IPS DF 6.9 (cell line): Measurements from ENCODE around the gene TTC13.

Experiments
- DNase-seq: peaks from one replicate; pipeline ENCODE4 v3.0.0-alpha.2; 2013; ENCODE audit warnings: low read depth, low spot score
- H3K27ac ChIP-seq: one replicate; pipeline ENCODE4 v1.5.1; 2013; ENCODE audit warnings: low read length, control low read depth
- H3K27me3 ChIP-seq: 2 replicates; pipeline ENCODE4 v1.6.1; 2013; ENCODE audit warnings: mild to moderate bottlenecking, low read length; ENCODE audit not compliant: control insufficient read depth, insufficient read depth
- H3K36me3 ChIP-seq: 2 replicates; pipeline ENCODE4 v1.6.1; 2013; ENCODE audit warnings: low read length; ENCODE audit not compliant: control insufficient read depth, insufficient read depth
- H3K4me1 ChIP-seq: 2 replicates; pipeline ENCODE4 v1.6.1; 2013; ENCODE audit warnings: low read length; ENCODE audit not compliant: control insufficient read depth, insufficient read depth
- H3K4me3 ChIP-seq: 2 replicates; pipeline ENCODE4 v1.5.1; 2013; ENCODE audit warnings: mild to moderate bottlenecking, low read length
- H3K9me3 ChIP-seq: 2 replicates; pipeline ENCODE4 v1.6.1; 2013; ENCODE audit warnings: low read length, inconsistent platforms; ENCODE audit not compliant: control insufficient read depth, insufficient read depth
- WGBS: extraction: QIAGEN DNeasy Blood & Tissue Kit; methylation state at CpG from one replicate; pipeline ENCODE4 v1.1.7; 2013; ENCODE audit warnings: mixed read lengths, missing lambda C conversion rate; ENCODE audit not compliant: insufficient read length, insufficient coverage; 5-methylcytosine and 5-hydroxymethylcytosine counted together

The TTC13 gene

DNA sequence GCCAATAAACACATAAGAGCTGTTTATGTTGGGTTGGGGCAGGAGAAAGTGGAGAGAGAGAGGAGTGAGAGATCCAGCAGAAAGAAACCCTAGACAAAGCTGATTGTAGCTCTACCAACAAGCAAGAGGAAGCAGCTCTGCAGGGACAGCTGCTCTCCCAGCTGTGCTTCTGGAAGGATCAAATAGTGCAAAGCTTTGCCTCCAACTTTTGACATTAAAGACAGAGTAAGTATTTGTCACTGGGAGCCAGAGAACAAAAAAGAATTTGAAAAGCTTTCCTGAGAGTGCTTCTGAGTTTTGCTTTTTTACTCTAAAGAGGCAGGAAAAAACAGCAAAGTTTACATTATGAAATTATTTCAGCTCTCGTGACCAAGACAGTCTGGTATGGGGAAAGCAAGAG is 81.9 kb downstream of the TTC13 start:
- WGBS, result no CpG with 5 or more reads among the region's 1 CpG
- Histone ChIP-seq H3K27me3 (no peaks in the 10 kb centered on the region), H3K4me1 (peaks cover 3% of the 10 kb centered on the region), H3K36me3 (no peaks in the 10 kb centered on the region), H3K9me3 (no peaks in the 10 kb centered on the region), H3K4me3 (no peak overlapping the region), H3K27ac (no peak overlapping the region)
- DNase-seq, result no peak

DNA sequence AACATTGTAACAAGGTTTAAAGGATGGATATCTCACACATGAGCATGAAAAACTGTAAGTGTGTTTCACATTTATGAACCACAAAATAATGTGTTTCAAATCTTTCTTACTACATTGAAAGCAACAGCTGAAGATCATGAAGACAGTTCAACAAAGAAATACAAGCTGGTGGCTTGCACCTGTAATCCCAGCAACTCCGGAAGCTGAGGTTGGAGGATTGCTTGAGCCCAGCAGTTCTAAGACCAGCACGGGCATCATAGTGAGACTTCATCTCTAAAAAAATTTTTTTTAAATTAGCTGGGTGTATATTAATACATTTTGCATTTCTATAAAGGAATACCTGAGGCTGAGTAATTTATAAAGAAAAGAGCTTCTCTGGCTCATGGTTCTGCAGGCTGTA is 83.2 kb downstream of the TTC13 start:
- Histone ChIP-seq H3K4me3 (no peak overlapping the region), H3K27ac (no peak overlapping the region), H3K36me3 (no peaks in the 10 kb centered on the region), H3K4me1 (peaks cover 3% of the 10 kb centered on the region), H3K27me3 (no peaks in the 10 kb centered on the region), H3K9me3 (no peaks in the 10 kb centered on the region)
- DNase-seq, result no peak
- no CpG with 5 or more reads among the region's 2 CpGs for WGBS

DNA sequence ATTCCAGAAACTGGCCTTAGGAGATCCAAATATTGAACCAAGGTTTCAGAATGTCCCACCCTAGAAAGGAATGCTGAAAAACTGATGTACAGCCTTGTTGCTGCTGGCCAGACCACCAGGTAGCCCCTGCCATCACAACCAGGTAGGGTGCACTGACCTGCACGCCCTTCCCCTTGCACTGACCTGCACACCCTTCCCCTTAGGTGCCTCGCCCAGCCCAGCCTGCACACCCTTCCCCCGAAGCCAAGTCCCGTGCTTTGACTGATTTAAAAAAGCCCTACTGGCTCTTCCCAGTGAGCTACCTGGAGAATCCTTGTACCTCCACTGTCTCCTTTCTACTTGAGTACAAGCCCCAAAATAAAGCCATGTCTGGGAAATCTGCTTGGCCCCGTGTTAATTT is 84.0 kb downstream of the TTC13 start:
- DNase-seq, result no peak
- Histone ChIP-seq H3K9me3 (no peaks in the 10 kb centered on the region), H3K27ac (no peak overlapping the region), H3K27me3 (no peaks in the 10 kb centered on the region), H3K4me1 (peaks cover 3% of the 10 kb centered on the region), H3K36me3 (no peaks in the 10 kb centered on the region), H3K4me3 (no peak overlapping the region)
- WGBS, result no CpG with 5 or more reads among the region's 5 CpGs

DNA sequence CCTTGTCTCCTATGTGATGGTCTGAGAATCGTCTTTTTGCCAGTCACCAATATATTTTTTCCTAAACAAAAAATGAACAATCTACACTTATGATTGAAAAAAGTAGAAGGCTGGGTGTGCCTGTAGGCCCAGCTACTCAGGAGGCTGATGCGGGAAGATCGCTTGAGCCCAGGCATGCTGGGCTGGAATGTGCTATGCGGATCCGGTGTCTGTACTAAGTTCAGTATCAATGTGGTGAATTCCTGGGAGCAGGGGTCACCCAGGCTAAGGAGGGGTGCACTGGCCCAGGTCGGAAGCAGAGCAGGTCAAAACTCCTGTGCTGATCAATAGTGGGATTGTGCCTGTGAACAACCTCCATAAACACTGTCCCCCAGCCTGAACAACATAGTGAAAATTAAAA is 84.6 kb downstream of the TTC13 start:
- Histone ChIP-seq H3K36me3 (no peaks in the 10 kb centered on the region), H3K4me3 (no peak overlapping the region), H3K4me1 (peaks cover 3% of the 10 kb centered on the region), H3K9me3 (no peaks in the 10 kb centered on the region), H3K27ac (no peak overlapping the region), H3K27me3 (no peaks in the 10 kb centered on the region)
- WGBS, result no CpG with 5 or more reads among the region's 6 CpGs
- DNase-seq, result no peak

DNA sequence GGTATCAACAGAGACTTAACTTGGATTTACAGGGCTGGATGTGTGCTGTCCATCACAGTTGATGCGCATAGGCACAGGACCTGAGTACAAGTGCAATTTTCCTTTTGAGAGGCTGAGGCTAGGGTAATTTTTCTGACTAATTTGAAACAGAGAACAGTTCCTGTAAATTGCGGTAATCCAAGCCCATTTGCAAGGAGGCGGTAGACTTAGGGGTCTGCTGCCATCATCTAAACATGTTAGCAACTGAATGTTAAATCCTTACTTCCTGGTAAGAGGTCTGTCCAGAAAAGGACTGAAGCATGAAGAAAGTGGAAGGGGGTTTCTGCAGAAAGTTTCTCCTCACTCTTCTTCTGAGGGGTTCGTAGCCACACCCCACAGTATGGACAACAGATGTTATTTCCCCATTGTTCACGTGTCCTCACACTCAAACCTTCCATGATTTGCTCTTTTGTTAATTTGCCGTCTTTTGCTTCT is 86.6 kb downstream of the TTC13 start:
- no peaks in the 10 kb centered on the region for H3K36me3 ChIP-seq
- no peak overlapping the region for H3K27ac ChIP-seq
- no peaks in the 10 kb centered on the region for H3K9me3 ChIP-seq
- no peak for DNase-seq
- H3K27me3 ChIP-seq, result no peaks in the 10 kb centered on the region
- no peak overlapping the region for H3K4me3 ChIP-seq
- H3K4me1 ChIP-seq, result peaks cover 3% of the 10 kb centered on the region
- no CpG with 5 or more reads among the region's 6 CpGs for WGBS

DNA sequence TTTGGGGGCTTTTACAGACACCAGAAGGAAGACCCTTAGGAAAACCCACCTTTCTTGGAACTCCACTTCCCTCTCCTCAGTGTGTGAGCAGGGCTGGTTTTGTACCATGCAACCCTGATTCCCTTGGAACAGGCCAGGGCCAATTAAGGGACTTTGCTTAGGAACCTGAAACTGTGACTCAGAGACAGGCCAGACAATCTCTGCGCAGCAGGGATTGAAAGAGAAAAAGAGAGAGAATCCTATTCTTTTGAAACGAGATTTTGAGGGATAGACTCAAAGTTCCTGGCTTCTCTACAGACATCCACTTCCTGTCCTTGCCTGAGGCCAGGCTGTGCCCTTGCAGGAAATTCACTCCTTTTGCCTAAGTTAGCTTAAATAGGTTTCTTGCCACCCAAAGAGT is 87.2 kb downstream of the TTC13 start:
- Histone ChIP-seq H3K4me1 (peaks cover 3% of the 10 kb centered on the region), H3K27me3 (no peaks in the 10 kb centered on the region), H3K9me3 (no peaks in the 10 kb centered on the region), H3K36me3 (no peaks in the 10 kb centered on the region), H3K27ac (no peak overlapping the region), H3K4me3 (no peak overlapping the region)
- DNase-seq, result no peak
- WGBS, result no CpG with 5 or more reads among the region's 2 CpGs

DNA sequence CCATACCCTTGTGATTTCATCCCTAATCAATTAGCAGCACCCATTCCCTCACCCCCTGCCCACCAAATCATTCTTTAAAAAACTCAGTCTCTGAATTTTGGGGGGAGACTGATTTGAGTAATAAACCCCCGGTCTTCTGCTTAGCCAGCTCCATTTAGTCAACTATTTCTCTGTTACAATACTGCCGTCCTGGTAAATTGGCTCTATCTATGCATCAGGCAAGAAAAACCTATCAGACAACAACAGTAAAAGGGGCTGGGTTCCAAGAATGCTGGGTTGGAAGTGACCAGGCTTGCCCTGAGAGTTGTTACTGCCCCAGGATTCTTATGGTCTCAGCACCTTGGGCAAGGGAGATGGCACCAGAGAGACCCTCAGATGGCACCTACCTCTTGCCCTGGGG is 94.0 kb downstream of the TTC13 start:
- no CpG with 5 or more reads among the region's 2 CpGs for WGBS
- no peaks in the 10 kb centered on the region for H3K27me3 ChIP-seq

DNA sequence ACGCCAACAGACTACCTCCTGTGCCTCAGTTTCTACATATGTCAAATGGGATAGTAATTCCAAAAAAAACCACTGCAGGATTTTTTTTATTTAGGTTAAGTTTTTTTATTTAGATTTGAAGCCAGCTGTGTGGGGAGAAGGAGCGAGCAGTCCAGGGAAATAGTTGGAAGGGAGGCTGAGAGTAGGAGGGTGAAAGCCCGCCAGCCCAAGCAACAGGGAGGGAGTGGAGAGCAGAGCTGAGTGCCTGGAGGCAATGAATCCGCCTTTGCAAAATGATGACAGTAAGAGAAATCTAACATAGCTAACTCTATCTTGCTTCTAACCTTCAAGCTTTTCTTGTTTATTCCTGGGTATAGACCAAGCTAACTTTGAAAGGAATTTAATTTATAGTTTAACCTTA is 94.7 kb downstream of the TTC13 start:
- no peak overlapping the region for H3K27ac ChIP-seq
- no CpG with 5 or more reads among the region's 4 CpGs for WGBS
- no peaks in the 10 kb centered on the region for H3K27me3 ChIP-seq
- no peaks in the 10 kb centered on the region for H3K36me3 ChIP-seq
- H3K9me3 ChIP-seq, result no peaks in the 10 kb centered on the region
- no peak overlapping the region for H3K4me3 ChIP-seq
- DNase-seq, result no peak
- H3K4me1 ChIP-seq, result no peaks in the 10 kb centered on the region

More for the DNA sequence above, 94.0 kb downstream of the TTC13 start:
- Histone ChIP-seq H3K9me3 (no peaks in the 10 kb centered on the region), H3K27ac (no peak overlapping the region), H3K36me3 (no peaks in the 10 kb centered on the region), H3K4me1 (no peaks in the 10 kb centered on the region), H3K4me3 (no peak overlapping the region)
- no peak for DNase-seq

DNA sequence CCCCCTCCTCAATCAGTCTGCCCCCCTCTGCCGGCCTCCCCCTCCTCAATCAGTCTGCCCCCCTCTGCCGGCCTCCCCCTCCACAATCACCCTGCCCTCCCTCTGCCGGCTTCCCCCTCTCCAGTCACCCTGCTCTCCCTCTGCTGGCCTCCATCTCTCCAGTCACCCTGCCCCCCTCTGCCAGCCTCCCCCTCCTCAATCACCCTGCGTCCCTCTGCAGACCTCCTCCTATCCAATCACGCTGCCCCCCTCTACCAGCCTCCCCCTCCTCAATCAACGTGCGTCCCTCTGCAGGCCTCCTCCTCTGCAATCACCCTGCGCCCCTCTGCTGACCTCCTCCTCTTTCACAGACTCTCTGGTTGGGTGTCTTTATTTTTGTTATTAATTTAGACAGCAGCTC is 98.9 kb downstream of the TTC13 start:
- no peaks in the 10 kb centered on the region for H3K36me3 ChIP-seq
- DNase-seq, result no peak

DNA sequence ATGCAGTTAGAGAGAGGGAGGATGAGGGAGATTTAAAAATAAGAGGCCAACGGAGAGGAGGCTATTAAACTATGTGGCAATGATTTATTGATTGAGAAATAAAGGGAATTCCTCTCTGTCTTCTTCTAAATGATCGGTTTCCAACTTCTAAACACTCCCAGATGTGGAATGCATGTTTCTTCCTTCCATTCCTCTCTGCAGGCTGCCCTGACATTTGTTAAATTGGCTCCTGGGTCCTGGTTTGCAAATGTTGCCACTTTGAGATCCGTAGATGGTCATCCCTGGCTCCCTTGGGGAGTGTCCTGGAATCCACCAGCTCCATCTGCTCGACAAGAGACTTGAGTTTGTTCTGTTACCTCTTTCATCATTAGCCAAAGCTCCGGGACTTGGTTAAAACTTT is 100.1 kb downstream of the TTC13 start:
- Histone ChIP-seq H3K4me1 (no peaks in the 10 kb centered on the region), H3K4me3 (no peak overlapping the region), H3K27me3 (no peaks in the 10 kb centered on the region), H3K36me3 (no peaks in the 10 kb centered on the region), H3K27ac (no peak overlapping the region), H3K9me3 (no peaks in the 10 kb centered on the region)
- WGBS, result 100% methylated on average over 1 of the region's 5 CpGs
- DNase-seq, result no peak

More for the DNA sequence above, 98.9 kb downstream of the TTC13 start:
- Histone ChIP-seq H3K4me3 (no peak overlapping the region), H3K9me3 (no peaks in the 10 kb centered on the region), H3K27me3 (no peaks in the 10 kb centered on the region), H3K4me1 (no peaks in the 10 kb centered on the region), H3K27ac (no peak overlapping the region)
- WGBS, result no CpG with 5 or more reads among the region's 8 CpGs

DNA sequence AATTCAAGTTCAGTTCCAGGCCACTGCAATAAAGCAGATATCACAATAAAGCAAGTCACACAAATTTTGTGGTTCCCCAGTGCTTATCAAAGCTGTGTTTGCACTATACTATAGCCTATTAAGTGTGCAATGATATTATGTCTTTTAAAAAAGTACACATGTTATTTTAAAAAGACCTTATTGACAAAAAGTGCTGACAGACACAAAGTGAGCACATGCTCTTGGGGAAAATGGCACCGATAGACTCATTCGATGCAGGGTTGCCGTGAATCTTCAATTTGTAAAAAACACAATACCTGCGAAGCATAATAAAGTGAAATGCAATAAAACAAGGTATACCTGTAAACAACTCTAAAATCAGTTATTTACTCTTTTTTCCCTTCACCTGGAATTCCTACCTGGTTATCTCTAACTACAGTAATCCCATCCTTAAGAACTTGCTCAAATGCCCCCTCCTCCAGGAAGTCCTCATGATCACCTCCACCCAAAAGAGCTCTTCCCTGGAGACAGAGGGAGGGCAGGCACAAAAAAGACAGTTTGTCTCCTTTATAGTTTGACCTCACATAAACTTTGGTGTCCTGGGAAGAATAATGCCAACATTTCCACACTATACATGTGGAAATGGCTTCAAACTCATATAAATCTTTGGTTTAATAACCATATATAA is 100.6 kb downstream of the TTC13 start:
- no peak overlapping the region for H3K4me3 ChIP-seq
- WGBS, result no CpG with 5 or more reads among the region's 4 CpGs
- no peak for DNase-seq
- no peak overlapping the region for H3K27ac ChIP-seq
- H3K9me3 ChIP-seq, result no peaks in the 10 kb centered on the region
- H3K36me3 ChIP-seq, result no peaks in the 10 kb centered on the region
- no peaks in the 10 kb centered on the region for H3K27me3 ChIP-seq
- H3K4me1 ChIP-seq, result no peaks in the 10 kb centered on the region
